Measurements from ENCODE around the gene MCF2.
A peak's percentile ranks its signal among the peaks of the same experiment; 100 is the strongest.

GRCh38 chrX:139596068-139596467 is 111.9 kb downstream of the MCF2 start:
- TF ChIP-seq JUNB (IDR thresholded peaks at IDR 0.05; ENCODE audit: unreplicated experiment) (no peak), CTCF (conservative IDR thresholded peaks at IDR 0.05; ENCODE audit: low read depth in 2 of 2) (peak in 1 of 2 experiments; percentile 34; a peak in 1 of 4 replicates), REST (IDR thresholded peaks at IDR 0.05; ENCODE audit: unreplicated experiment) (no peak), ZNF114 (CRISPR knock-in tag; IDR thresholded peaks at IDR 0.05) (no peak), EZH2phosphoT487 (IDR thresholded peaks at IDR 0.05; ENCODE audit: unreplicated experiment) (no peak), EZH2 (IDR thresholded peaks at IDR 0.05; ENCODE audit: low read depth, unreplicated experiment) (no peak), POLR2AphosphoS5 (IDR thresholded peaks at IDR 0.05; ENCODE audit: low read depth) (no peak)
